HCT116 (cell line): ENCODE measurements around the gene B3GALT6. TPM values are rescaled to one million over a fixed set of nuclear protein-coding genes. Genes with fewer than 3 reads are reported as not detected.

Source experiments
- ATAC-seq: fragments of 200-7000 bp; cut with Tn5 transposase; 2 replicates; pipeline ENCODE4 v1.9.1; 2020; ENCODE audit warnings: mild to moderate bottlenecking, moderate library complexity
- BruUV-seq: library from RNA; stranded (reverse); fragments of 400-500 nt; replicated peaks from 2 replicates; lab custom pipeline; 2021; lab: Mats Ljungman, UMichigan
- CTCF ChIA-PET: fragments of 300-600 bp; sonication (Branson Sonifier 250); formaldehyde crosslinking; loops from one replicate; lab custom pipeline; 2021; ENCODE audit warnings: antibody characterized with exemption; lab: Charles Lee
- POLR2A ChIA-PET: fragments of 300-600, 350-600 bp; sonication (Branson Sonifier 250); formaldehyde crosslinking; loops from one replicate; lab custom pipeline; 2021; ENCODE audit warnings: antibody characterized with exemption; lab: Charles Lee
- RAD21 ChIA-PET, 2 experiments: fragments of 300-600 bp; sonication (Branson Sonifier 250); formaldehyde crosslinking; loops; one replicate each; lab custom pipeline; 2023; ENCODE audit warnings: low total read pairs in 2 of 2; ENCODE audit not compliant: uncharacterized antibody in 2 of 2, unreplicated experiment in 2 of 2, low non-redundant PET in 1 of 2; lab: Charles Lee
- DNase-seq: peaks from one replicate; pipeline ENCODE4 v3.0.0-alpha.2; 2010; ENCODE audit warnings: low read depth, low spot score
- H2AFZ ChIP-seq: fragments of 200-600 bp; shearing (Covaris generic), sonication (generic); 2 replicates; pipeline ENCODE4 v1.6.1; 2017; ENCODE audit warnings: low read depth, mixed run types, mixed read lengths, antibody characterized with exemption, low read length; ENCODE audit not compliant: poor library complexity, severe bottlenecking
- H3K27ac ChIP-seq: 2 replicates; pipeline ENCODE4 v1.5.1; 2012; ENCODE audit warnings: low read depth, low read length
- H3K27me3 ChIP-seq: fragments of 200-600 bp; sonication (generic); 2 replicates; pipeline ENCODE4 v1.6.1; 2016; ENCODE audit warnings: mixed run types, low read length, mixed read lengths; ENCODE audit not compliant: insufficient read depth
- H3K36me3 ChIP-seq, 2 experiments: fragments of 200-500 bp in 1 of 2; fragments of 200-600 bp in 1 of 2; sonication (Bioruptor generic) in 1 of 2; sonication (generic) in 1 of 2; 2 replicates each; pipeline versions ENCODE4 v1.5.1 to v1.6.1; 2014 to 2016; ENCODE audit warnings: low read length in 2 of 2, inconsistent platforms in 1 of 2, mixed read lengths in 1 of 2, mixed run types in 1 of 2; ENCODE audit not compliant: insufficient read depth in 2 of 2, control insufficient read depth in 1 of 2
- H3K4me1 ChIP-seq, 2 experiments: fragments of 200-600 bp in 1 of 2; sonication (generic) in 1 of 2; 2 replicates each; pipeline versions ENCODE4 v1.5.1 to v1.6.1; 2012 to 2017; ENCODE audit warnings: low read length in 2 of 2, inconsistent platforms in 1 of 2, mild to moderate bottlenecking in 1 of 2, mixed read lengths in 1 of 2, mixed run types in 1 of 2, moderate library complexity in 1 of 2; ENCODE audit not compliant: insufficient read depth in 2 of 2, control insufficient read depth in 1 of 2
- H3K4me2 ChIP-seq: fragments of 200-600 bp; sonication (generic); 2 replicates; pipeline ENCODE4 v1.6.1; 2017; ENCODE audit warnings: mixed run types, low read length, mixed read lengths
- H3K4me3 ChIP-seq, 2 experiments: fragments of 200-600 bp in 1 of 2; sonication (generic) in 1 of 2; replicated peaks in 1 of 2; 2 replicates each; pipeline ENCODE4 v1.5.1; 2011 to 2016; ENCODE audit warnings: low read length in 2 of 2, control low read depth in 1 of 2, low read depth in 1 of 2, mild to moderate bottlenecking in 1 of 2, mixed read lengths in 1 of 2, mixed run types in 1 of 2
- H3K79me2 ChIP-seq: fragments of 200-600 bp; sonication (generic); 2 replicates; pipeline ENCODE4 v1.6.1; 2017; ENCODE audit warnings: mild to moderate bottlenecking, mixed run types, low read length, moderate library complexity, mixed read lengths; ENCODE audit not compliant: insufficient read depth
- H3K9ac ChIP-seq: fragments of 200-600 bp; sonication (generic); 2 replicates; pipeline ENCODE4 v1.6.1; 2016; ENCODE audit warnings: low read length, mixed read lengths
- H3K9me2 ChIP-seq: fragments of 200-600 bp; sonication (generic), shearing (Covaris generic); 2 replicates; pipeline ENCODE4 v1.6.1; 2017; ENCODE audit warnings: mixed run types, mild to moderate bottlenecking, moderate library complexity; ENCODE audit not compliant: insufficient read depth
- H3K9me3 ChIP-seq, 2 experiments: fragments of 200-500 bp in 1 of 2; fragments of 200-600 bp in 1 of 2; sonication (Bioruptor generic) in 1 of 2; sonication (generic) in 1 of 2; 2 replicates each; pipeline ENCODE4 v1.6.1; 2014 to 2017; ENCODE audit warnings: low read length in 2 of 2, mixed read lengths in 2 of 2, inconsistent platforms in 1 of 2, low read depth in 1 of 2, mild to moderate bottlenecking in 1 of 2, mixed run types in 1 of 2, moderate library complexity in 1 of 2; ENCODE audit not compliant: control insufficient read depth in 1 of 2, insufficient read depth in 1 of 2
- H4K20me1 ChIP-seq: fragments of 200-600 bp; sonication (generic), shearing (Covaris generic); 2 replicates; pipeline ENCODE4 v1.6.1; 2017; ENCODE audit warnings: mixed run types, mild to moderate bottlenecking, moderate library complexity; ENCODE audit not compliant: insufficient read depth
- ATF3 ChIP-seq: IDR thresholded peaks from 2 replicates; pipeline ENCODE4 v1.6.1; 2012
- CBX3 ChIP-seq: IDR thresholded peaks from 2 replicates; pipeline ENCODE4 v1.6.1; 2012; ENCODE audit warnings: low read depth
- EGR1 ChIP-seq: IDR thresholded peaks from 2 replicates; pipeline ENCODE4 v1.6.1; 2012; ENCODE audit warnings: low read depth
- EZH2 ChIP-seq: fragments of 200-600 bp; sonication (generic); IDR thresholded peaks from 2 replicates; pipeline ENCODE4 v1.6.1; 2017; ENCODE audit warnings: antibody characterized with exemption, mixed run types
- FOSL1 ChIP-seq: IDR thresholded peaks from 2 replicates; pipeline ENCODE4 v1.6.1; 2012; ENCODE audit warnings: low read depth
- JUND ChIP-seq: IDR thresholded peaks from 2 replicates; pipeline ENCODE4 v1.6.1; 2012
- POLR2AphosphoS5 ChIP-seq: IDR thresholded peaks from 2 replicates; pipeline ENCODE4 v1.6.1; 2011; ENCODE audit warnings: mild to moderate bottlenecking, low read depth, low read length, moderate library complexity
- REST ChIP-seq: IDR thresholded peaks from 2 replicates; pipeline ENCODE4 v1.6.1; 2012; ENCODE audit warnings: low read depth
- SP1 ChIP-seq: IDR thresholded peaks from 2 replicates; pipeline ENCODE4 v1.6.1; 2012; ENCODE audit warnings: low read depth
- SRF ChIP-seq: IDR thresholded peaks from 2 replicates; pipeline ENCODE4 v1.6.1; 2012; ENCODE audit warnings: low read depth
- YY1 ChIP-seq: IDR thresholded peaks from 2 replicates; pipeline ENCODE4 v1.6.1; 2011; ENCODE audit warnings: low read length, low read depth, moderate library complexity, mild to moderate bottlenecking; ENCODE audit not compliant: insufficient replicate concordance; ENCODE audit errors: extremely low read depth
- ZBTB33 ChIP-seq: IDR thresholded peaks from 2 replicates; pipeline ENCODE4 v1.6.1; 2011; ENCODE audit warnings: mild to moderate bottlenecking, low read length, moderate library complexity; ENCODE audit not compliant: insufficient replicate concordance; ENCODE audit errors: extremely low read depth
- ZFX ChIP-seq: fragments of 450-650 bp; IDR thresholded peaks from 2 replicates; pipeline ENCODE4 v1.6.1; 2017
- intact Hi-C: fragments of 100-400 bp; cut with micrococcal nuclease; formaldehyde crosslinking; loops from 2 replicates; pipeline ENCODE4 v1.10.0; 2022
- total RNA-seq: library from RNA; stranded (reverse); gene quantifications from one replicate; pipeline ENCODE4 v1.2.1, GENCODE V29; 2021; ENCODE audit not compliant: unreplicated experiment
- TF ChIP-seq, protein P1 (sequence below): IDR thresholded peaks from 2 replicates; pipeline ENCODE4 v1.6.1; 2012

B3GALT6 gene
- total RNA-seq, 1 experiment from 2014 or later: 16.3 TPM

DNA sequence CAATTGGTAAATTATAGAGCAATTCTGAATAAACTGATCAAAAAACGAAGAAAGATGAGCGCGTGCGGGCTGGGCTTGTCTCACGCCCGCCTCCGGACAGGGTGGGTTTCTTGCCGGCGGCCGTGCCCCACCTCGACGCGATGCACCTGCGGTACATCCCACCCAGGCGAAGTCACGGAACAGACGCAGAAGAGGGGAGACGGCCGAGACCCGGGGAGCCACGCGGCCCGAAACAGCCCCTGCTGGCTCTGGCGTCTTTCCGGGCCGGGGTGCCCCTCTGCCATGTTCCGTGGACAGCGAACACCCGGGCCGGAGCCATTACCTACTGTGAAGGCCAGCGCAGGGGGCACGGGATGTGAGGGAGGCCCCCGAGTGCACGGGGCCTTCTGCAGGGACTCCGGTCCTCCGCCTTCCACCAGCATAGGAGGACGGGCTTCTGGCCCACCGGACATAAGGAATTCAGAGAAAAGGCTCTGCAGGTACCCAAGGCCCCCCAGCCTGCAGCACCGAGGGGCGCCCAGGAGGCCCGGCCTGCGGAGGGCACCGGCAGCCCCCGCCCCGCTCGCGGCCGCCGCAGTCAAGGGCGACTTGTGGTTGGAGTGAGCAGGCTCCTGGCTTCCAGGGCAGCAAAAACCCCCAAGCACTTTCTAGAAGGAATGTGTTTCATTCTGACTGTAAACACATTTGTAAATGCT, 22.1 kb downstream of the B3GALT6 start:
- ChIA-PET CTCF (no interaction called here), RAD21 (no interaction called here), POLR2A (no interaction called here)
- Histone ChIP-seq H4K20me1 (no peaks in the 10 kb centered on the region), H2AFZ (no peak overlapping the region), H3K9ac (no peak overlapping the region), H3K9me2 (no peaks in the 10 kb centered on the region), H3K27me3 (no peaks in the 10 kb centered on the region), H3K27ac (no peak overlapping the region), H3K4me3 (no peak overlapping the region), H3K79me2 (no peaks in the 10 kb centered on the region; the same call in 1 of the 2 replicates), H3K4me1 (peaks cover 4 to 8% of the 10 kb centered on the region in 2 experiments; a peak in 3 of 4 replicates), H3K4me2 (no peak overlapping the region), H3K36me3 (peaks cover 11 to 32% of the 10 kb centered on the region in 2 experiments; a peak in 3 of 4 replicates), H3K9me3 (no peaks in the 10 kb centered on the region)
- intact Hi-C loops: no loop called here
- DNase-seq (no peak), ATAC-seq (no peak)
- TF ChIP-seq YY1: no peak
- TF ChIP-seq ZFX: 0 out of 2 replicates have a peak, but pooled peaks have one; percentile 8
- BruUV-seq: no TSS peak

DNA sequence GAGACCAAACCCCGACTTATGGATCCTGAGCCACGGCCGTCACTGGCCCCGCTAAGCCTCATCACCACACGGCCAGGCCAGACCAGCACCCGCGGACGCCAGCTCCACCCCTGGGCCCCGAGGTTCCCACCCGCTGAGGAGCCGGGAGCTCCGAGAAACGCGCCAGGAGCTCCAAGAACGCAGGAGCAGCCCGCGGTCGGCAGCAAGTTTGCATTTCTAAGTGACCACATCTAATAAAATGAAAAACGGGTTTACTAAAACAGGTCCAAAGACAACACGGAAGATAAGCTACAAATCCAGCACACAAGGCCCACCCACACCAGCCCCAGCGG, 22.6 kb downstream of the B3GALT6 start:
- no peak overlapping the region for H3K27ac ChIP-seq
- no TSS peak for BruUV-seq
- ATAC-seq: no peak
- H3K9me3 ChIP-seq: no peaks in the 10 kb centered on the region
- H3K4me2 ChIP-seq: no peak overlapping the region
- no peaks in the 10 kb centered on the region; the same call in 1 of the 2 replicates for H3K79me2 ChIP-seq
- peaks cover 11 to 34% of the 10 kb centered on the region in 2 experiments; a peak in 3 of 4 replicates for H3K36me3 ChIP-seq
- intact Hi-C loops: no loop called here
- no peaks in the 10 kb centered on the region for H3K9me2 ChIP-seq
- ChIA-PET POLR2A (no interaction called here), CTCF (no interaction called here), RAD21 (no interaction called here)
- no peak overlapping the region for H3K4me3 ChIP-seq
- no peak overlapping the region for H2AFZ ChIP-seq
- H4K20me1 ChIP-seq: no peaks in the 10 kb centered on the region
- no peak overlapping the region for H3K9ac ChIP-seq
- no peaks in the 10 kb centered on the region for H3K27me3 ChIP-seq
- peaks cover 4 to 8% of the 10 kb centered on the region in 2 experiments; a peak in 3 of 4 replicates for H3K4me1 ChIP-seq
- no peak for DNase-seq
- TF ChIP-seq CBX3: no peak
- TF ChIP-seq FOSL1: no peak
- TF ChIP-seq POLR2AphosphoS5: no peak
- TF ChIP-seq ATF3: no peak
- no peak for TF ChIP-seq EZH2
- TF ChIP-seq EGR1: no peak
- TF ChIP-seq JUND: no peak
- TF ChIP-seq SRF: no peak
- TF ChIP-seq ZFX: no peak
- no peak for TF ChIP-seq ZBTB33
- TF ChIP-seq, protein P1, sequence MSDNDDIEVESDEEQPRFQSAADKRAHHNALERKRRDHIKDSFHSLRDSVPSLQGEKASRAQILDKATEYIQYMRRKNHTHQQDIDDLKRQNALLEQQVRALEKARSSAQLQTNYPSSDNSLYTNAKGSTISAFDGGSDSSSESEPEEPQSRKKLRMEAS: no peak
- no peak for TF ChIP-seq SP1
- no peak for TF ChIP-seq REST
